Stimulated activated CD8-positive, alpha-beta memory T cell treated with anti-CD3 and anti-CD28 coated beads, Interleukin-4, amount 100 ng/mL, for 48 hours (primary cell): ENCODE data around the gene PCDH9.
A peak's percentile ranks its signal among the peaks of the same experiment; 100 is the strongest.

Experiments used
- DNase-seq: peaks from one replicate; pipeline ENCODE4 v3.0.0-alpha.2; 2020

PCDH9 gene, protein sequence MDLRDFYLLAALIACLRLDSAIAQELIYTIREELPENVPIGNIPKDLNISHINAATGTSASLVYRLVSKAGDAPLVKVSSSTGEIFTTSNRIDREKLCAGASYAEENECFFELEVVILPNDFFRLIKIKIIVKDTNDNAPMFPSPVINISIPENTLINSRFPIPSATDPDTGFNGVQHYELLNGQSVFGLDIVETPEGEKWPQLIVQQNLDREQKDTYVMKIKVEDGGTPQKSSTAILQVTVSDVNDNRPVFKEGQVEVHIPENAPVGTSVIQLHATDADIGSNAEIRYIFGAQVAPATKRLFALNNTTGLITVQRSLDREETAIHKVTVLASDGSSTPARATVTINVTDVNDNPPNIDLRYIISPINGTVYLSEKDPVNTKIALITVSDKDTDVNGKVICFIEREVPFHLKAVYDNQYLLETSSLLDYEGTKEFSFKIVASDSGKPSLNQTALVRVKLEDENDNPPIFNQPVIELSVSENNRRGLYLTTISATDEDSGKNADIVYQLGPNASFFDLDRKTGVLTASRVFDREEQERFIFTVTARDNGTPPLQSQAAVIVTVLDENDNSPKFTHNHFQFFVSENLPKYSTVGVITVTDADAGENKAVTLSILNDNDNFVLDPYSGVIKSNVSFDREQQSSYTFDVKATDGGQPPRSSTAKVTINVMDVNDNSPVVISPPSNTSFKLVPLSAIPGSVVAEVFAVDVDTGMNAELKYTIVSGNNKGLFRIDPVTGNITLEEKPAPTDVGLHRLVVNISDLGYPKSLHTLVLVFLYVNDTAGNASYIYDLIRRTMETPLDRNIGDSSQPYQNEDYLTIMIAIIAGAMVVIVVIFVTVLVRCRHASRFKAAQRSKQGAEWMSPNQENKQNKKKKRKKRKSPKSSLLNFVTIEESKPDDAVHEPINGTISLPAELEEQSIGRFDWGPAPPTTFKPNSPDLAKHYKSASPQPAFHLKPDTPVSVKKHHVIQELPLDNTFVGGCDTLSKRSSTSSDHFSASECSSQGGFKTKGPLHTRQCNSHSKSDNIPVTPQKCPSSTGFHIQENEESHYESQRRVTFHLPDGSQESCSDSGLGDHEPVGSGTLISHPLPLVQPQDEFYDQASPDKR (N-terminal part only)

GRCh38 chr13:67229481-67230403, at the start of gene PCDH9:
TSS of gene PCDH9 (minus strand) at chr13:67230336. CDS start at chr13:67228440, 1,896 bp downstream.
- DNase-seq: no peak

- DNase-seq: no peak
These were observed 48.1 kb upstream of the PCDH9 start for GRCh38 chr13:67278235-67278634.

- DNase-seq: no peak
These were observed 47.4 kb upstream of the PCDH9 start for GRCh38 chr13:67277581-67277980.

DNA sequence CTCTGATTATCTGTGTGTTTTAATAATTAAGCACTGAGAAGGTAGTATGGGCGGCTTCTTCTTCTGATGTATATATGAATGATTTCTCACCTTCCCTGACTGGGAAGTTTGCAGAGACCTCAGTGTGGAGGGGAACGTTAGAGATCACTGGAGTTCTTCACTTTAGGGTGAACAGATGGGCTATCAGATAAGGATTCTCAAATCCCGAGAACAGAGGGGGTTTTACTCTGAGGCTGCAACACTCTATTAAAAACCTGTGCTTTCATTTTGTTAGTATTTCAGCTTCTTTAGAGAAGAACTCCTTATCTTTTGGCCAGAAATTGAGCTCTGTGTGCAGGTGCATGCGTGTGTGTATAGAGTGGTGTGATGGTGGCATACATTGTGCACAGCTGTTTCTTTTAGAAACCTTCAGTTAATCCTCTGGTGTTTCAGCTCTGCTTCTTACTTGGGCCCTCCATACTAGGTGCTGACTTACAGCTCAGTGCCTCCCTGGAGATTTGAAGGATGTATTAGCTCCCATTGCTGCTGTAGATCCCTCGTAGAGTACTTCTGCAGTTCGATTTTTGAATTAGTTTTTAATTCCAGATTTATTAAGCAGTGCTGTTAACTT, 45.3 kb upstream of the PCDH9 start:
- no peak for DNase-seq

DNA sequence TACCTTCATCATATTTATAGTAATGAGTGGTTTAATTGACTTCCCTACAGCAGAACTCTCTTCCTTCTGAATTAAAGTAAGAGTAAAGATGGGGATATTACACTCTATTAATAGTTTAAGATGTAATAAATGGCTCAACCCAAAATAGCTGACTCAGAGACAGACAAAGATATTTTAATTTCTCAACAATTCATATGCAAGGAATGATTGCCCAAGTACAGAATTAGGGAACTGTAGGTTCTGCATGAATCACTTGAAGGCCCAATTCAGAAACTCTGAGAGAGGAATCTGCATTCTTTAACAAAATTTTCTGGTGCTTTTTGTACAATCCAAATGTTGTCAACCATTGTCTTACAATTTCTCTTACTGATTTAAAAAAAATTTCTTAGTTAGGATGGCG, 42.9 kb upstream of the PCDH9 start:
- DNase-seq: no peak

DNA sequence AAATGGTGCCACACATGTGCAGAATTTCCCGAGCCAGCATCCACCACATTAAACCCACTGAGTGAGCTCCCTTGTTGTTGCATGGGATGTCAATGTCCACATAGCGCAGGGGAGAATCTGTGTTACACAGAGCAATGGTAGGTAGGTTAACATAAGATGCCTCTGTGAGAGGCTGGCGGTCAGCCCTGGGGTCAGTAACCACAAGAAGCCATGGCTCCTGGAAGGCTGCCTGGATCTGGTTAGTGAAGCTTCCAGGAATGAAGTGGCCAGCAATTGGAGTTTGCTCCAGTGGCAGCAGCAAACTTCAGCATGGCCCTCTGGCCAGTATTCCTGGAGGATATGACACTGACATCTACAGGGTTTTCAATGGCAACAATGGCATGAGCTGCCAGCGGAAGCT, 37.0 kb upstream of the PCDH9 start:
- no peak for DNase-seq

DNA sequence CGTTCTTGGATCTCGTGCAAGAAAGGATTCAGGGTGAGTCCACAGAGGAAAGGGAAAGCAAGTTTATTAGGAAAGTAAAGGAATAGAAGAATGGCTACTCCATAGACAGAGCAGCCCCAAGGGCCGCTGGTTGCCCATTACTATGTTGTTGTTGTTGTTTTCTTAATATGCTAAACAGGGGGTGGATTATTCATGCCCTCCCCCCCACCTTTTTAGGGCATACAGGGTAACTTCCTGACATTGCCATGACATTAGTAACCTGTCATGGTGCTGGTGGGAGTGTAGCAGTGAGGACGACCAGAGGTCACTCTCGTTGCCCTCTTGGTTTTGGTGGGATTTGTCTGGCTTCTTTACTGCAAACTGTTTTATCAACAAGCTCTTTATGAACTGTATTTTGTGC, 29.1 kb upstream of the PCDH9 start:
- DNase-seq: no peak

DNA sequence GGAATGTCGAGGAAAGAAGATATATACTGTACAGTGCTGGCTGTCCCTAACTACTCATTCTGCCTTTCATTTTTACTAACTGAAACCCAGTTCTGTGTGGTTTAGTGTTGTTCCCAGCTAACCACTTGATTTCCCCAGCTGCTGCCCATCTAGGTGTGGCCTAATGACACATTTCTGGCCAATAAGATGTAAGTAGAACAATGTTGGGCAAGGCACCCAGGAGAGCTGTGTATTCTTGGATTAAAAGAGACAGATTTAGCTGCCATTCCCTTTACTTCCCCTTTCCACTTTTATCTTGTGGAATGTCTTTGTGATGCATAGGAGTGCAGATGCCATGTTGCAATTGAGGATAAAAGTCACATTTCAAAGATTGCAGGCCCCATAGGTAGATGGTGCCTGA, 28.3 kb upstream of the PCDH9 start:
- DNase-seq: no peak

DNA sequence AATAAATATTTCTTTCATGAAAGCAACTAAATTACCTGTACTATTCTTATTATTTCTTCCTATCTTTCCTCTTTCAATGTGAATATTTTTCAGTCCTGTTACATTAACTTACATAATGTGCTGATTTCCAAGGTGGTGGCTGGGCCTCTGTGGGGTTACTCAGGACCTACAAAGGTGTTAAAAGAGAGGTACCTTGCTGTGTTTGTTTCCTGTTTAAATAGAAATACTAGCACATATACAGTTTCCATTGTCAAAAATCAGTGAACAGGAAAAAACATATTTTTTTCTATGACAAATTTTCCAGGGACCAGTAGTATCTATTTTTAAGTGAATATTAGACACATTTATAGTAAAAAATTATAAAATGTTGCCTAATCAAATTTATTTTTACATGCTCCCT, 8.7 kb upstream of the PCDH9 start:
- DNase-seq: no peak

- DNase-seq: no peak
These were observed 8.2 kb upstream of the PCDH9 start for GRCh38 chr13:67238277-67238859.

- no peak for DNase-seq
These were observed 5.1 kb upstream of the PCDH9 start for GRCh38 chr13:67235265-67235664.

GRCh38 chr13:67232384-67232783, 2.2 kb upstream of the PCDH9 start:
- no peak for DNase-seq

DNA sequence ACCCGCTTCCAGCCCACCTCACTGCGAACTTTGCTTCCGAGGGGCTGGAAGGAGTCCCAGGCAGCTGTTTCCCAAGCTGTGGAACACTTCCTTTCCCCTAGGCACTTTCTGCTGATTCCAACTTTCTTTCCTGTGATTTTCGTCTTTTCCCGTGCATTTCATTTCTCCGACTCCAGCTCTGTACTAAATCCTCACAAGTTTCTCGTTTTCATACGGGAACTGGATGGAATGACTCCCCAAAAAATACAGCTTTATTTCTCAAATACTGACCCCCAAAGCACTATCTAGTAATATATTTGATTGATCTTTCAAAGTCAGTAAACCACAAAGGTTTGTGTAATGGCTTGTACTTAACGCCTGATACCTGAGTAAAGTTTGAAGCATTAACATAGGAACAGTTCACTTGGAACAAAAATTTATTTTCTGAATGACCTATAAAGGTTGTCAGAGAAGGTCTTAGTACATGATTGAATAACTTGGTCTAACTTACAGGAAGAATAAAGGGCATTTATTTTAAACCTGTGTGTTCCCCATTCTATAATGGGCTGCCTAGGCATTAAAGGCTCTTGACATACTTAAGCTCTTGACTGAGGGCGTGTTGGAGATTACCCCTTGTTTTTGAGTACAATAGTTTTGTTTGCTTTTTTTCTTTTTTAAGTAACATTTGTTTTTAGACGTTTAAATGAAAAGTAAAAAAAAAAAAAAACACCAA, 1.3 kb upstream of the PCDH9 start:
- DNase-seq: no peak

- peak; percentile 89 for DNase-seq
These were observed 510 bp upstream of the PCDH9 start for GRCh38 chr13:67230404-67231288.

- DNase-seq: no peak
These were observed 1.2 kb downstream of the PCDH9 start for GRCh38 chr13:67228916-67229315.

DNA sequence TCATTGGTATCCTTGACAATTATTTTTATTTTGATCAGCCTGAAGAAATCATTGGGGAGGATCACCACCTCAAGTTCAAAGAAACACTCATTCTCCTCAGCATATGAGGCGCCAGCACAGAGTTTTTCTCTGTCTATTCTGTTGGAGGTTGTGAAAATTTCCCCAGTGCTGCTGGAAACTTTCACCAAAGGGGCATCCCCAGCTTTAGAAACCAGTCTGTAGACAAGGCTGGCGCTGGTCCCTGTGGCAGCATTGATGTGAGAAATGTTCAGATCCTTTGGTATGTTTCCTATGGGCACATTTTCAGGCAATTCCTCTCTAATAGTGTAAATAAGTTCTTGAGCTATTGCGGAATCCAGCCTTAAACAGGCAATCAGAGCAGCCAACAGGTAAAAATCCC, 2.1 kb downstream of the PCDH9 start:
- DNase-seq: no peak

DNA sequence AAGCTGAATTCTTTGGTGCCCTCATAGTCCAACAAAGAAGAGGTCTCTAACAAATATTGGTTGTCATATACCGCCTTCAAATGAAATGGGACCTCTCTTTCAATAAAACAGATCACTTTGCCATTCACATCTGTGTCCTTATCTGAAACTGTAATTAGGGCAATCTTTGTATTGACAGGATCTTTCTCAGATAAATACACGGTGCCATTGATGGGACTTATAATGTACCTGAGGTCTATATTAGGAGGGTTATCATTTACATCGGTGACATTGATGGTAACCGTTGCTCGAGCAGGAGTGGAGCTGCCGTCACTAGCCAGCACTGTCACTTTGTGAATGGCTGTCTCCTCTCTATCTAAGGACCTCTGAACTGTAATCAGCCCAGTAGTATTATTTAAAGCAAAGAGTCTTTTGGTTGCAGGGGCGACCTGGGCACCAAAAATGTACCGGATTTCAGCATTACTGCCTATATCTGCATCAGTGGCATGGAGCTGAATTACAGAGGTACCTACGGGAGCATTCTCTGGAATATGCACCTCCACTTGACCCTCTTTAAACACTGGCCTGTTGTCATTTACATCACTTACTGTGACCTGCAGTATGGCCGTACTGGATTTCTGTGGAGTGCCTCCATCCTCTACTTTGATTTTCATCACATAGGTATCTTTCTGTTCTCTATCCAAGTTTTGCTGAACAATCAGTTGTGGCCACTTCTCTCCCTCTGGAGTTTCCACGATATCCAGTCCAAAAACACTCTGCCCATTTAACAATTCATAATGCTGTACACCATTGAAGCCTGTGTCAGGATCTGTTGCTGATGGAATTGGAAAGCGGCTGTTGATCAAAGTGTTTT, 2.8 kb downstream of the PCDH9 start:
- no peak for DNase-seq

DNA sequence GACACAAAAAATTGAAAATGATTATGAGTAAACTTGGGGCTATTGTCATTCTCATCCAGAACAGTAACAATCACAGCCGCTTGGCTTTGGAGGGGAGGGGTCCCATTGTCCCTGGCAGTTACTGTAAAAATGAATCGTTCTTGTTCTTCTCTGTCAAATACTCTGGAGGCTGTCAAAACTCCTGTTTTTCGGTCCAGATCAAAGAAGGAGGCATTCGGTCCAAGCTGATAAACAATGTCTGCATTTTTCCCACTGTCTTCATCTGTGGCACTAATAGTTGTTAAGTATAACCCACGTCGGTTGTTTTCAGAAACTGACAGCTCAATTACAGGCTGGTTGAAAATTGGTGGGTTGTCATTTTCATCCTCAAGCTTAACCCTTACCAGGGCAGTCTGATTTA, 3.4 kb downstream of the PCDH9 start:
- DNase-seq: no peak
